Mucosa of rectum (tissue), 2 donors: ENCODE measurements around the gene GNG7.
"Not testable (repeated sequence)": the region's sequence is repeated elsewhere in the genome, so short reads cannot be mapped to it uniquely, and the experiment has no call there.

Experiments used
- H3K27ac ChIP-seq, 2 donors: one replicate each; pipeline ENCODE4 v1.7.0; 2013; ENCODE audit warnings: inconsistent platforms in 2 of 2, low read depth in 2 of 2, low read length in 2 of 2
- H3K27me3 ChIP-seq, 2 donors: one replicate each; pipeline ENCODE4 v1.7.0; 2013; ENCODE audit warnings: low read length in 2 of 2; ENCODE audit not compliant: control insufficient read depth in 2 of 2, insufficient read depth in 2 of 2
- H3K36me3 ChIP-seq, 2 donors: one replicate each; pipeline ENCODE4 v1.7.0; 2013; ENCODE audit warnings: low read length in 2 of 2; ENCODE audit not compliant: control insufficient read depth in 2 of 2, insufficient read depth in 2 of 2
- H3K4me1 ChIP-seq, 2 donors: one replicate each; pipeline ENCODE4 v1.7.0; 2013; ENCODE audit warnings: low read length in 2 of 2, mild to moderate bottlenecking in 1 of 2; ENCODE audit not compliant: control insufficient read depth in 2 of 2, insufficient read depth in 2 of 2
- H3K4me3 ChIP-seq, 2 donors: one replicate each; pipeline ENCODE4 v1.7.0; 2013; ENCODE audit warnings: low read length in 2 of 2
- H3K9ac ChIP-seq, 2 donors: one replicate each; pipeline ENCODE4 v1.7.0; 2013; ENCODE audit warnings: low read length in 2 of 2, low read depth in 1 of 2, mild to moderate bottlenecking in 1 of 2
- H3K9me3 ChIP-seq, 2 donors: one replicate each; pipeline ENCODE4 v1.7.0; 2013; ENCODE audit warnings: low read length in 2 of 2; ENCODE audit not compliant: control insufficient read depth in 2 of 2
- donor health status: healthy.
- donor health status: Normal muscosa, but diverticular disease.

The GNG7 gene

DNA sequence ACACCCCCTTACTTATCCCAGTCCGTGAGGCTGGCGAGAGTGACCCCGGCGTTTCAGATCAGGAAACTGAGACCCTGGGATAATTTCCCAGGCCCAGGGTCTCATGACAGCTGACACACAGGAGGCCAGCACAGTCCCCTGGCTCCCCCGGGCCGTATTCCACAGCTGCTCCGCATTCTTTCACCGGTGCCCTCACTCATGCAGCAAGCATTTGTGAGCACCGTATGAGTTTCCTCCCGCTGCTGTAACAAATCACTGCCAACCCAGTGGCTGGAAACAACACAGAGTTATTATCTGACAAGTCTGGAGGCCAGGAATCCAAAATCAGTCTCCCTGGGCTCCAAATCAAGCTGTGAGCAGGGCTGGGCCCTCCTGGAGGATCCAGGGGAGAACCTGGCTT, 205.3 kb downstream of the GNG7 start:
- H3K4me1 ChIP-seq, result peaks cover 23 to 25% of the 10 kb centered on the region in 2 donors
- H3K9me3 ChIP-seq, result no peaks in the 10 kb centered on the region
- no peak overlapping the region for H3K9ac ChIP-seq
- H3K27ac ChIP-seq, result no peak overlapping the region
- peaks cover 0 to 5% of the 10 kb centered on the region in 2 donors for H3K27me3 ChIP-seq
- H3K36me3 ChIP-seq, result no peaks in the 10 kb centered on the region
- no peak overlapping the region for H3K4me3 ChIP-seq

DNA sequence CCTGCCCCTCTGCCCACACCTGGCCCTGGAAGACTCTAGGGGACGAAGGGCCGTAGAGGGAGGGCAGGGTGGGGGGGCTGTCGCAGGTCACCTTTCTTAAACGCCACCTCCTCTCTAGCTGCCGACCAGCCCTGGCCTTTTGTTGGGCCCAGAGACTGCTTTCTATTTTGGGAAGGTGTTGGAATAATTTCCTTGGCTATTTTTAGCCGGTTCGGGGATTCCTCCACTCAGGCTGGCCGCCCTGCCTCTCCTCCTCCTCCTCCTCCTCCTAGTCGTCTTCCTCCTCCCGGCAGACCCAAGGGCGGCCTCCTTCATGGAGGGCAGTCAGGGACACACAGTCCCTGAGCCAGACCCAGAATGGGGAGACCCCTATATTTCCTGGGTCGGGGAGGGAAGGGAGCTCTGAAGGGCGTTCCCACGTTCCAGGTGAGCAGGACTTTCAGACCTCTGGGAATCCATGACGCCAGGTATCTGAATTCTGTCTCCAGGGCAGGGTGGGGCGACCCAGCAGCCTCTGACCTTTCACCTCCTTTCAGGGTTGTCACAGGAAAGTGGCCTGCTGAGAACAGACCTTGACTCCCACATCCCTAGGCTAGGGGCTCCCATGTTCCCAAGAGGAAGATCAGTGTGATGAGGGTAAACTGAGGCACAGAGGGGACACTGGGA, 206.7 kb downstream of the GNG7 start:
- H3K36me3 ChIP-seq, result no peaks in the 10 kb centered on the region
- H3K27me3 ChIP-seq, result peaks cover 0 to 5% of the 10 kb centered on the region in 2 donors
- H3K27ac ChIP-seq, result peak overlapping the region; percentile 91 to 92
- peaks cover 32 to 34% of the 10 kb centered on the region in 2 donors for H3K4me1 ChIP-seq
- H3K4me3 ChIP-seq, result peak overlapping the region; percentile 18 to 52
- no peaks in the 10 kb centered on the region for H3K9me3 ChIP-seq
- H3K9ac ChIP-seq, result peak overlapping the region; percentile 45 to 70

DNA sequence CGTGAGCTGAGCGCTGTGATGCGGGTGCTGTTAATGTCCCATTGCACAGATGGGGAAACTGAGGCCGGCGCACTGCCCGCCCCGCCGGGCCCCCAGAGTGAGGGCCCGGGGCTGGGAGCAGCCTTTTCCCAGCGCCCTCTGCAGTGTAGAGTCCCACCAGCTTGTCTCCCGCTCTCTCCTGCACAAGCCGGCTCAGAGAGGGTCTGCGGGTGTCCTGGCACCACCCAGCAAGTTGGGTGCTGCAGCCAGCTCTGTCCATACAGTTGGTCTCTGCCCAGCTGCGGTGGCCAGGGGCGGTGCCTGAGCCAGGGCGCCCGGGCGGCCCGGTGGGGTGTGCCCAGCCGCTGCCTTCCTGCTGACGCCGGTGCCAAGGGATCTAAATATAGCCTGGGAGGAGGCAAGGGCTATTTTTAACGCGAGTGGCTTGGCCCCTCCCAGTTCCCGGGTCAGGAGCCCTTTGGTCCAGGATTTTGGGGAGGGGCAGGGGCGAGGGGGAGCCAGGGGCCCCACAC, 207.3 kb downstream of the GNG7 start:
- Histone ChIP-seq H3K4me3 (peak overlapping the region; percentile 69 to 82), H3K4me1 (peaks cover 35 to 38% of the 10 kb centered on the region in 2 donors), H3K27me3 (peaks cover 0 to 5% of the 10 kb centered on the region in 2 donors), H3K36me3 (no peaks in the 10 kb centered on the region), H3K9ac (peak overlapping the region; percentile 92), H3K27ac (peak overlapping the region; percentile 91 to 92), H3K9me3 (no peaks in the 10 kb centered on the region)

GRCh38 chr19:2494447-2495129, 207.9 kb downstream of the GNG7 start:
- peak overlapping the region; percentile 69 to 82 for H3K4me3 ChIP-seq
- H3K27ac ChIP-seq, result peak overlapping the region; percentile 91 to 92
- no peaks in the 10 kb centered on the region for H3K36me3 ChIP-seq
- H3K9me3 ChIP-seq, result no peaks in the 10 kb centered on the region
- peaks cover 0 to 8% of the 10 kb centered on the region in 2 donors for H3K27me3 ChIP-seq
- H3K9ac ChIP-seq, result peak overlapping the region; percentile 92
- peaks cover 39 to 41% of the 10 kb centered on the region in 2 donors for H3K4me1 ChIP-seq

GRCh38 chr19:2494084-2494446, 208.4 kb downstream of the GNG7 start:
- Histone ChIP-seq H3K4me1 (peaks cover 42 to 46% of the 10 kb centered on the region in 2 donors), H3K9me3 (no peaks in the 10 kb centered on the region), H3K27me3 (peaks cover 0 to 9% of the 10 kb centered on the region in 2 donors), H3K9ac (peak overlapping the region; percentile 54 to 92), H3K36me3 (no peaks in the 10 kb centered on the region), H3K27ac (peak overlapping the region in 1 of 2 donors; percentile 91), H3K4me3 (peak overlapping the region; percentile 69 to 82)

GRCh38 chr19:2493448-2493847, 209.0 kb downstream of the GNG7 start:
- Histone ChIP-seq H3K9ac (peak overlapping the region in 1 of 2 donors; percentile 92), H3K4me1 (peaks cover 47 to 48% of the 10 kb centered on the region in 2 donors)
- H3K27ac ChIP-seq, H3K27me3 ChIP-seq, H3K9me3 ChIP-seq, H3K4me3 ChIP-seq, H3K36me3 ChIP-seq: not testable (repeated sequence)

- H3K27ac ChIP-seq, result no peak overlapping the region
These were observed 209.6 kb downstream of the GNG7 start for GRCh38 chr19:2492870-2493269.

DNA sequence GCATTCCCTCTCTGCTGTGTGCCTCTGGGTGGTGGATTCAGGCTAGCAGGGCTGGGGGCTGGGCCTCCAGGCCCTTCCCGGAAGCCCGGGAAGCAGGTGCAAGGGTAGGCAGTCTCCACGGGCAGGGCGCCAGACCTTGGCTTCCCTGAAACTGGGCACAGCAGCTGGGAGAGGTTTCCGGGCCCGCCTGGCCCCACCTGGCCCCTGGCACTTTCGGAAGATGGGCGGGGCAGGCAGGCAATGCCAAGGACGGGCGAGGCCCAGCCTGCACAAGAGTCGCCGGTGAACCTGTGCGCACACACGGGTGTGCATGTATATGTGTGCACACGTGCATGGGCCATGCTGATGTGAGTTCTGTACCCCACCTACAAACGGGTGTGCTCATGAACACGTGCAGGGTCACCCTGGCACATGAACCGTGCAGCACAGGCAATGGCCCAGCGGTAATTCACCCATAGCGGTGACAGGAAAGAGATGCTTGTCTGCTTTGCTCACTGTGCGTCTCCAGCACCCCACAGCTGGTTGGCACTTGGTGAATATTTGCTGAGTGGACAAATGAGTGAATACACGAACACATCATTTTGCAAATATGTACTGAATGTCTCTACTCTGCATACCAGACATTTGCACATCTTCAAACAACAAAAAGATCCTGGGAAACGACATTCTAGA, 211.2 kb downstream of the GNG7 start:
- H3K9ac ChIP-seq, result peak overlapping the region; percentile 36 to 41
- peaks cover 45 to 55% of the 10 kb centered on the region in 2 donors for H3K4me1 ChIP-seq
- H3K9me3 ChIP-seq, result no peaks in the 10 kb centered on the region
- peak overlapping the region; percentile 2 to 50 for H3K4me3 ChIP-seq
- no peaks in the 10 kb centered on the region for H3K36me3 ChIP-seq
- H3K27me3 ChIP-seq, result peaks cover 0 to 9% of the 10 kb centered on the region in 2 donors
- H3K27ac ChIP-seq, result peak overlapping the region; percentile 61 to 74

More at GRCh38 chr19:2492870-2493269, 209.6 kb downstream of the GNG7 start:
- peaks cover 0 to 9% of the 10 kb centered on the region in 2 donors for H3K27me3 ChIP-seq
- no peaks in the 10 kb centered on the region for H3K9me3 ChIP-seq
- H3K9ac ChIP-seq, result no peak overlapping the region
- no peak overlapping the region for H3K4me3 ChIP-seq
- H3K36me3 ChIP-seq, result no peaks in the 10 kb centered on the region
- H3K4me1 ChIP-seq, result peaks cover 48 to 53% of the 10 kb centered on the region in 2 donors

- H3K36me3 ChIP-seq, result no peaks in the 10 kb centered on the region
- peaks cover 39 to 49% of the 10 kb centered on the region in 2 donors for H3K4me1 ChIP-seq
- H3K4me3 ChIP-seq, result no peak overlapping the region
- peaks cover 0 to 9% of the 10 kb centered on the region in 2 donors for H3K27me3 ChIP-seq
- no peaks in the 10 kb centered on the region for H3K9me3 ChIP-seq
- H3K9ac ChIP-seq, result peak overlapping the region; percentile 32 to 36
- H3K27ac ChIP-seq, result peak overlapping the region; percentile 48 to 74
These were observed 211.8 kb downstream of the GNG7 start for GRCh38 chr19:2490659-2491058.
